ENCODE measurements around the gene NOL7.

DNA sequence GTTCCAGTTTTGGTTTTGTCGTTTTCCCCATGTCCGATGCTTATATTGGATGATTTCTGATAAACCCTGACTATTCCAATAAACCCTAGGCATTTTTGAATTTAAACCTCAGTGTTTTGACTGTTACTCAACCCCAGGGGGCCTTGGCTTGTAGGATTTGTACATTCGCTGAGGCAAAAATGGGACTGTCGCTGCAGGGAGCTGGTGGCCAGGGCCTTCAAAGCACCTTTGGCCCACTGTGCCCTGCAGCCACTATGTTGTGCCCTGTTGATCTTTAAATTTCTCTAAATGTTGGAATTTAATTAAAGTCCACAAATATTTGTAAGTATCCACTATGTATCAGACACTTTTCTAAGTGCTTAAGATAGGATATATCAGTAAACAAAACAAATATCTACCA is 9.5 kb upstream of the NOL7 start:
- TF ChIP-seq CTCF (IDR thresholded peaks at IDR 0.05; ENCODE audit: low read depth, low read length, poor library complexity, severe bottlenecking) (no peak), EZH2phosphoT487 (IDR thresholded peaks at IDR 0.05; ENCODE audit: borderline replicate concordance, low read length) (no peak)
